SJSA1 (cell line): Measurements from ENCODE around the gene PDE4B. TPM values are rescaled to one million over a fixed set of nuclear protein-coding genes. Genes with fewer than 3 reads are reported as not detected.
"Not testable (repeated sequence)": the region's sequence is repeated elsewhere in the genome, so short reads cannot be mapped to it uniquely, and the experiment has no call there.

Source experiments
- DNase-seq, 2 experiments: peaks; one replicate each; pipeline ENCODE4 v3.0.0-alpha.2; 2015 to 2020; ENCODE audit warnings: low spot score in 2 of 2, low read depth in 1 of 2
- H3K27ac ChIP-seq: fragments of 250-450 bp; sonication (Bioruptor Pico); 2 replicates; pipeline ENCODE4 v1.5.1; 2020; ENCODE audit warnings: mild to moderate bottlenecking, moderate library complexity
- H3K27me3 ChIP-seq: fragments of 250-450 bp; sonication (Bioruptor Pico); replicated peaks from 2 replicates; pipeline ENCODE4 v1.5.1; 2020; ENCODE audit warnings: mild to moderate bottlenecking, moderate library complexity
- H3K36me3 ChIP-seq: fragments of 250-450 bp; sonication (Bioruptor Pico); 2 replicates; pipeline ENCODE4 v1.5.1; 2020; ENCODE audit warnings: mild to moderate bottlenecking
- H3K4me1 ChIP-seq: fragments of 250-450 bp; sonication (Bioruptor Pico); replicated peaks from 2 replicates; pipeline ENCODE4 v1.6.1; 2021; ENCODE audit warnings: mild to moderate bottlenecking
- H3K4me3 ChIP-seq: fragments of 250-450 bp; sonication (Bioruptor Pico); 2 replicates; pipeline ENCODE4 v1.5.1; 2020; ENCODE audit warnings: mild to moderate bottlenecking
- H3K9me3 ChIP-seq: fragments of 250-450 bp; sonication (Bioruptor Pico); replicated peaks from 2 replicates; pipeline ENCODE4 v1.5.1; 2020; ENCODE audit warnings: mild to moderate bottlenecking
- total RNA-seq: library from RNA; depleted of rRNA; stranded (reverse); fragments of >200 nt; shearing (Covaris generic); gene quantifications from 2 replicates; pipeline ENCODE4 v1.2.3, GENCODE V29; 2014

PDE4B gene
- total RNA-seq, 1 experiment from 2014 or later, result 12.4 TPM

GRCh38 chr1:66055092-66055491 is 262.4 kb downstream of the PDE4B start:
- no peaks in the 10 kb centered on the region for H3K4me1 ChIP-seq
- no peaks in the 10 kb centered on the region for H3K36me3 ChIP-seq
- H3K27ac ChIP-seq, result no peak overlapping the region
- H3K27me3 ChIP-seq, result no peaks in the 10 kb centered on the region; the same call in 1 of the 2 replicates
- DNase-seq, result no peak
- H3K4me3 ChIP-seq, result no peak overlapping the region
- no peaks in the 10 kb centered on the region for H3K9me3 ChIP-seq

DNA sequence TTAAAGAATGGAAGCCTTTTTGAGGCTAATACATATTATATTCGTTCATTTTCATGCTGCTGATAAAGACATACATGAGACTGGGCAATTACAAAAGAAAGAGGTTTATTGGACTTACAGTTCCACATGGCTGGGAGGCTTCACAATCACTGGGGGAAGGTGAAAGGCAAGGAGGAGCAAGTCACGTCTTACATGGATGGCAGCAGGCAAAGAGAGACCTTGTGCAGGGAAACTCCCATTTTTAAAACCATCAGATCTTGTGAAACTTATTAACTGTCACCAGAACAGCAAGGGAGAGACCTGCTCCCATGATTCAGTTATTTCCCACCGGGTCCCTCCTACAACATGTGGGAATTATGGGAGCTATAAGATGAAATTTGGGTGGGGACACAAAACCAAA is 264.8 kb downstream of the PDE4B start:
- not testable (repeated sequence) for DNase-seq, H3K27ac ChIP-seq, H3K4me1 ChIP-seq, H3K36me3 ChIP-seq, H3K27me3 ChIP-seq, H3K9me3 ChIP-seq, H3K4me3 ChIP-seq

GRCh38 chr1:66058558-66058957 is 265.9 kb downstream of the PDE4B start:
- no peaks in the 10 kb centered on the region for H3K9me3 ChIP-seq
- no peaks in the 10 kb centered on the region for H3K36me3 ChIP-seq
- H3K27ac ChIP-seq, result no peak overlapping the region
- no peaks in the 10 kb centered on the region for H3K4me1 ChIP-seq
- no peaks in the 10 kb centered on the region for H3K27me3 ChIP-seq
- DNase-seq, result no peak
- H3K4me3 ChIP-seq, result no peak overlapping the region

- H3K27ac ChIP-seq, DNase-seq, H3K36me3 ChIP-seq, H3K9me3 ChIP-seq, H3K4me1 ChIP-seq, H3K4me3 ChIP-seq, H3K27me3 ChIP-seq: not testable (repeated sequence)
Measured at GRCh38 chr1:66067219-66067618, 274.5 kb downstream of the PDE4B start.

GRCh38 chr1:66069976-66070876 is 277.5 kb downstream of the PDE4B start:
- Histone ChIP-seq H3K27ac (no peak overlapping the region), H3K36me3 (no peaks in the 10 kb centered on the region), H3K4me3 (no peak overlapping the region)

DNA sequence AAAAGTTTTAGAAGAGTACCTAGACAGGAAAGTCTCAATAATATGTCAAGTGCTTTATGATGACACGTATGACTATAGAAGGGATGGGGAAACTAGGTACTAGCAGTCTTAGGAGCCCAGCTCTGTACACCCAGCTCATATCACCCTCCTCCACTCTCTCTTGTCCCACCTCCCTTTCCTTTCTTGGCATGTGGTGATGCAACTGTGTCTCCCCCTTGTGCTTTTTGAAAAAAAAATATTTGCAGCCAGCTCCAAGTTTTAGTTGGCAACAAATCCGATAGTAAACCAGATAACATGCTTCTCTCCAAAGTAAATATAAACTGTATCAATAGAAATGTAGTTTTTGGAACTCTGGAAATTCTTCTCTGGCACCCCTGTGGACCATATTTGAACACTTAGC is 280.7 kb downstream of the PDE4B start:
- DNase-seq, result no peak
- H3K9me3 ChIP-seq, result no peaks in the 10 kb centered on the region; the same call in 1 of the 2 replicates
- no peak overlapping the region for H3K4me3 ChIP-seq
- H3K27ac ChIP-seq, result no peak overlapping the region
- H3K4me1 ChIP-seq, result no peaks in the 10 kb centered on the region
- H3K36me3 ChIP-seq, result no peaks in the 10 kb centered on the region
- H3K27me3 ChIP-seq, result no peaks in the 10 kb centered on the region; the same call in 1 of the 2 replicates

More at GRCh38 chr1:66069976-66070876, 277.5 kb downstream of the PDE4B start:
- H3K9me3 ChIP-seq, result no peaks in the 10 kb centered on the region
- no peak for DNase-seq
- H3K4me1 ChIP-seq, result no peaks in the 10 kb centered on the region
- no peaks in the 10 kb centered on the region; the same call in 1 of the 2 replicates for H3K27me3 ChIP-seq

DNA sequence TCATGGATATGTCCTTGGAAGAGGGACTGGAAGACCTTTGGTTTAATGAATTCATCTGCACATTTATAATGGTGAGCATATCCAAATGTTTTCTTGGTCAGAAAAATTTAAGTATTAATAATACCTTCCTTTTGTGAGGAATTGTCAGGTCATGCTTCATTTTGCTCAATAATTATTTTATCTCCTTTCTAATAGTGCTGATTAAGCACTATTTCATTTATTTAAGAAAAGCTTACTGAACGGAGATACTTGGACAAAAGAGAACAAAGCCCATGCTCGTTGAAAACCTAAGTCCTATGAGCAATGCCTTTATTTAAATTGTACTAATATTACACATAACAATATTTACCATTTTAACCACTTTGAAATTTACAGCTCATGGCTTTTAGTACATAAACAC is 281.5 kb downstream of the PDE4B start:
- Histone ChIP-seq H3K4me1 (no peaks in the 10 kb centered on the region), H3K4me3 (no peak overlapping the region), H3K27ac (no peak overlapping the region), H3K9me3 (no peaks in the 10 kb centered on the region; the same call in 1 of the 2 replicates), H3K27me3 (no peaks in the 10 kb centered on the region; the same call in 1 of the 2 replicates), H3K36me3 (no peaks in the 10 kb centered on the region)
- DNase-seq, result no peak

DNA sequence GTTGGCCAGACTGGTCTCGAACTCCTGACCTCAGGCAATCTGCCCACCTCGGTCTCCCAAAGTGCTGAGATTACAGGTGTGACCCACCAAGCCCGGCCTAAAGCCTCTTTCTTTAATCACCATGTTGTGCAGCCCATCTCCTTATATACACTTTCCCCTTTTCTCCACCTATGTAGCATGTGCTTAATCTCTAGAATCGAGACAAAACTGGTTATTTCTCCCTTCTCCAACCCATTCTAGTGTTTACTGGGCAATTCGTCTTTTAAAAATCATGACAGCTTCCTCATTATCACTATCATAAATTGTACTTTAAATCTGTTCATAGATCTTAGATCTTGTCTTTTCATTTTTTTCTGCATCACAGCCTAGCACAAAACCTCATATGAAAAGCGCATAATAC is 285.7 kb downstream of the PDE4B start:
- no peak overlapping the region for H3K27ac ChIP-seq
- H3K9me3 ChIP-seq, result no peaks in the 10 kb centered on the region; the same call in 1 of the 2 replicates
- no peaks in the 10 kb centered on the region for H3K4me1 ChIP-seq
- H3K36me3 ChIP-seq, result no peaks in the 10 kb centered on the region
- no peak for DNase-seq
- no peaks in the 10 kb centered on the region for H3K27me3 ChIP-seq
- no peak overlapping the region for H3K4me3 ChIP-seq

DNA sequence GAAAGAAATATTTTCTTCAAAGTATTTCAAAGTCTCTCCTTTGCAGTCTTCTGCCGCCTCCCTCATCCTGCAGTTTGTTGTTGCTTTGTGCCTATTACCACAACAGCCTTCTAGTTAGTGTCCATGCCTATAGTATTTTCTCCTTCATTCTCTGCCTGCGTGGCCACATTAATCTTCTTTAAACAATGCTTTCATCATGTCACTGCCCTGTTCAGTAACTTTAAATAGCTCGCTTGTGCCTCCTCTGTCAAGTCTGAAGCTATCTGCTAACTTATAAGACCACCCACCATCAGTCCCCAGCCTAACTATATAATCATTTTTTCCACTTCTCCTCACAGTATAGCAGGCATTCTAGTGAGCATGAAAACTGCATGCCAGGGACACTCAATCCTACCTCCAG is 290.3 kb downstream of the PDE4B start:
- H3K27ac ChIP-seq, result no peak overlapping the region
- no peaks in the 10 kb centered on the region for H3K9me3 ChIP-seq
- DNase-seq, result no peak
- no peaks in the 10 kb centered on the region for H3K4me1 ChIP-seq
- no peaks in the 10 kb centered on the region for H3K36me3 ChIP-seq
- no peaks in the 10 kb centered on the region for H3K27me3 ChIP-seq
- no peak overlapping the region for H3K4me3 ChIP-seq

DNA sequence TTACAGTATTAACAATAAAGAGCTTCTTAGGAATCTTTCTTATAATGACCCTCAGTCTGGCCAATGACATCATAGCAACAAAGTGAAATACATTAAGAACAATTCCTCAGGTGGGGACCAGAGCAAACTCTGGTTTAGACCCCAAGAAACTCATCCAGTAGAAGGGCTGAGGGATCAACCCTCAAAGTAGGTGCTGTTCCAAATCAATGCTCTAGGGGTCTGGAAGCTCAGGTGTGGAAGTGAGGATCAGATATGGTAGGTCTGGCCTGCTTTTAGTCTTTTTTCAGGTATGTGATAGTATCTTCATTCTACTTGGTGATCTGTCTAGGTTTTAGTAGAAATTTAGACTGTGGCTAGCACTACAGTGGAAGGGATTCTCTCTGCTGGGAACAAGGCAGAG is 291.7 kb downstream of the PDE4B start:
- no peaks in the 10 kb centered on the region for H3K36me3 ChIP-seq
- H3K4me3 ChIP-seq, result no peak overlapping the region
- H3K27me3 ChIP-seq, result 0 out of 2 replicates have a peak, but pooled peaks cover 3% of the 10 kb centered on the region
- H3K9me3 ChIP-seq, result no peaks in the 10 kb centered on the region
- no peak for DNase-seq
- no peak overlapping the region for H3K27ac ChIP-seq
- H3K4me1 ChIP-seq, result no peaks in the 10 kb centered on the region

- H3K9me3 ChIP-seq, result no peaks in the 10 kb centered on the region
- DNase-seq, result no peak
Measured at GRCh38 chr1:66085600-66085999, 292.9 kb downstream of the PDE4B start.

GRCh38 chr1:66088787-66089186 is 296.1 kb downstream of the PDE4B start:
- no peak overlapping the region for H3K27ac ChIP-seq
- H3K4me1 ChIP-seq, result no peaks in the 10 kb centered on the region
- H3K9me3 ChIP-seq, result no peaks in the 10 kb centered on the region
- no peak overlapping the region for H3K4me3 ChIP-seq
- DNase-seq, result no peak
- H3K36me3 ChIP-seq, result no peaks in the 10 kb centered on the region
- 0 out of 2 replicates have a peak, but pooled peaks cover 6% of the 10 kb centered on the region for H3K27me3 ChIP-seq

More at GRCh38 chr1:66085600-66085999, 292.9 kb downstream of the PDE4B start:
- Histone ChIP-seq H3K36me3 (no peaks in the 10 kb centered on the region), H3K27me3 (0 out of 2 replicates have a peak, but pooled peaks cover 3% of the 10 kb centered on the region), H3K27ac (no peak overlapping the region), H3K4me3 (no peak overlapping the region), H3K4me1 (no peaks in the 10 kb centered on the region)

GRCh38 chr1:66090859-66091457 is 298.3 kb downstream of the PDE4B start:
- Histone ChIP-seq H3K27me3 (0 out of 2 replicates have a peak, but pooled peaks cover 6% of the 10 kb centered on the region), H3K36me3 (no peaks in the 10 kb centered on the region), H3K4me3 (no peak overlapping the region), H3K9me3 (no peaks in the 10 kb centered on the region), H3K27ac (no peak overlapping the region), H3K4me1 (no peaks in the 10 kb centered on the region)
- no peak for DNase-seq

DNA sequence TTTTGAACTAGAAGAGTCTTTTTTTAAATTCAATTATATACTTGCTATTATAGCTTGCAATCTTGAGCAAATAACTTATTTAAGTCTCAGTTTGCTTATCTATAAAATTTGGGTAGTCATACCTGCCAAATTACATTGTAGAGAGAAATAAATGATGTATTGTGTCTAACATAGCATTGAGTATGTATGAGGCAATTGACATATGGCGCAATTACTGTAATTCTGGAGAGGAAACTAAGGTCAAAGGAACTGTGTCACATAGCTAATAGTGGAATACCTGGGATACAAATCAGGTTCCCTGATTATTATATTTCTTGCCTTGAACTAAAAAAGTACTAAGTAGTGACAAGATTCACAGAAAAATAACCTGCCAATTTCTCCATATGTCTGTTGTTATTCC is 302.5 kb downstream of the PDE4B start:
- no peaks in the 10 kb centered on the region for H3K36me3 ChIP-seq
- H3K4me1 ChIP-seq, result no peaks in the 10 kb centered on the region
- no peak for DNase-seq
- no peaks in the 10 kb centered on the region for H3K9me3 ChIP-seq
- H3K27me3 ChIP-seq, result 0 out of 2 replicates have a peak, but pooled peaks cover 3% of the 10 kb centered on the region
- H3K27ac ChIP-seq, result no peak overlapping the region
- no peak overlapping the region for H3K4me3 ChIP-seq
